Progenitor cell of endocrine pancreas (in vitro differentiated cells): ENCODE measurements around the gene SRGAP1. TPM values are rescaled to one million over a fixed set of nuclear protein-coding genes. Genes with fewer than 3 reads are reported as not detected.
A peak's percentile ranks its signal among the peaks of the same experiment; 100 is the strongest.

Source experiments
- DNase-seq: peaks from one replicate; pipeline ENCODE4 v3.0.0; 2021; ENCODE audit warnings: low spot score; ENCODE audit not compliant: unreplicated experiment
- H3K27ac Mint-ChIP-seq: 2 replicates; pipeline ENCODE4 v1.8.0; 2021; ENCODE audit warnings: mild to moderate bottlenecking, moderate library complexity, mixed read lengths
- H3K27me3 Mint-ChIP-seq: 2 replicates; pipeline ENCODE4 v1.8.0; 2021; ENCODE audit warnings: mixed read lengths
- H3K36me3 Mint-ChIP-seq: 2 replicates; pipeline ENCODE4 v1.8.0; 2022; ENCODE audit warnings: mixed read lengths; ENCODE audit not compliant: insufficient read depth
- H3K4me1 Mint-ChIP-seq: 2 replicates; pipeline ENCODE4 v1.8.0; 2021; ENCODE audit warnings: low read depth, mixed read lengths
- H3K4me3 Mint-ChIP-seq: 2 replicates; pipeline ENCODE4 v1.8.0; 2021; ENCODE audit warnings: low read depth, mild to moderate bottlenecking, moderate library complexity, mixed read lengths
- H3K9me3 Mint-ChIP-seq: 2 replicates; pipeline ENCODE4 v1.8.0; 2021; ENCODE audit warnings: low read depth, mixed read lengths
- total RNA-seq: library from RNA; stranded (reverse); gene quantifications from 2 replicates; pipeline ENCODE4 v1.2.1, GENCODE V29; 2021
- TF ChIP-seq, protein P1 (sequence below): fragments of 200-600 bp; sonication (generic); IDR thresholded peaks from one replicate; pipeline ENCODE4 v1.5.0; 2021; ENCODE audit warnings: antibody characterized with exemption, mild to moderate bottlenecking; ENCODE audit not compliant: unreplicated experiment

The SRGAP1 gene
- total RNA-seq, 1 donor from 2014 or later = 23.1 TPM

GRCh38 chr12:63897931-63898330 lies 53.4 kb downstream of the SRGAP1 start:
- Mint-ChIP-seq H3K4me3 (no peak overlapping the region), H3K27me3 (no peaks in the 10 kb centered on the region), H3K9me3 (no peaks in the 10 kb centered on the region), H3K27ac (peak overlapping the region; percentile 60), H3K36me3 (no peaks in the 10 kb centered on the region), H3K4me1 (peaks cover 17% of the 10 kb centered on the region)
- no peak for DNase-seq
- TF ChIP-seq, protein P1, sequence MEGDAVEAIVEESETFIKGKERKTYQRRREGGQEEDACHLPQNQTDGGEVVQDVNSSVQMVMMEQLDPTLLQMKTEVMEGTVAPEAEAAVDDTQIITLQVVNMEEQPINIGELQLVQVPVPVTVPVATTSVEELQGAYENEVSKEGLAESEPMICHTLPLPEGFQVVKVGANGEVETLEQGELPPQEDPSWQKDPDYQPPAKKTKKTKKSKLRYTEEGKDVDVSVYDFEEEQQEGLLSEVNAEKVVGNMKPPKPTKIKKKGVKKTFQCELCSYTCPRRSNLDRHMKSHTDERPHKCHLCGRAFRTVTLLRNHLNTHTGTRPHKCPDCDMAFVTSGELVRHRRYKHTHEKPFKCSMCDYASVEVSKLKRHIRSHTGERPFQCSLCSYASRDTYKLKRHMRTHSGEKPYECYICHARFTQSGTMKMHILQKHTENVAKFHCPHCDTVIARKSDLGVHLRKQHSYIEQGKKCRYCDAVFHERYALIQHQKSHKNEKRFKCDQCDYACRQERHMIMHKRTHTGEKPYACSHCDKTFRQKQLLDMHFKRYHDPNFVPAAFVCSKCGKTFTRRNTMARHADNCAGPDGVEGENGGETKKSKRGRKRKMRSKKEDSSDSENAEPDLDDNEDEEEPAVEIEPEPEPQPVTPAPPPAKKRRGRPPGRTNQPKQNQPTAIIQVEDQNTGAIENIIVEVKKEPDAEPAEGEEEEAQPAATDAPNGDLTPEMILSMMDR = no peak

DNA sequence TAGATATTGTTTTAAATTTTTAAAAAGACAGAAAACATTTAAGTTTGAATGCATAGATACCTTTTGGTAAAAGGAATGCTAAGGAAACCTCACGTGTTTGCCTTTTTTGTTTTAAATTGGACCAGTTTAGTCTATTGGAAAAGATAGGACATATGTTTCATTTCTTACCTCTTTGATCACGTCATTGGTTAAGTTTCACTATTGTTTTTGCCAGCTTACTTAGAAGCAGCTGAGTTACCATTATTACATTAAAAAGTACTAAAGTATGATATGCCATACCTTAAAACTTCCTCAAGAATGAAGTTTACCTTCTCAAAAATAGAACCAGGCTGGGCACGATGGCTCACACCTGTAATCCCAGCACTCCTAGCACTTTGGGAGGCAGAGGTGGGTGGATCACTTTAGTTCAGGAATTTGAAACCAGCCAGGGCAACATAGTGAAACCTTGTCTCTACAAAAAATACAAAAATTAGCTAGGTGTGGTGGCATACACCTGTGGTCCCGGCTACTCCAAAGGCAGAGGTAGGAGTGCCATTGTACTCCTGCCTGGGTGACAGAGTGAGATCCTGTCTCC lies 54.4 kb downstream of the SRGAP1 start:
- Mint-ChIP-seq H3K36me3 (no peaks in the 10 kb centered on the region), H3K9me3 (no peaks in the 10 kb centered on the region), H3K4me1 (peaks cover 17% of the 10 kb centered on the region), H3K27ac (no peak overlapping the region), H3K27me3 (no peaks in the 10 kb centered on the region), H3K4me3 (no peak overlapping the region)
- no peak for DNase-seq
- TF ChIP-seq, protein P1 = no peak

GRCh38 chr12:63899396-63899795 lies 54.9 kb downstream of the SRGAP1 start:
- Mint-ChIP-seq H3K36me3 (no peaks in the 10 kb centered on the region), H3K4me3 (no peak overlapping the region), H3K9me3 (peaks cover 3% of the 10 kb centered on the region), H3K4me1 (peaks cover 20% of the 10 kb centered on the region), H3K27ac (no peak overlapping the region), H3K27me3 (no peaks in the 10 kb centered on the region)
- no peak for DNase-seq
- TF ChIP-seq, protein P1 = no peak

- DNase-seq = no peak
- H3K4me1 Mint-ChIP-seq = peaks cover 20% of the 10 kb centered on the region
- H3K27me3 Mint-ChIP-seq = no peaks in the 10 kb centered on the region
- TF ChIP-seq, protein P1 = no peak
- no peaks in the 10 kb centered on the region for H3K36me3 Mint-ChIP-seq
- H3K27ac Mint-ChIP-seq = peak overlapping the region; percentile 88
- peaks cover 7% of the 10 kb centered on the region for H3K9me3 Mint-ChIP-seq
- H3K4me3 Mint-ChIP-seq = no peak overlapping the region
Measured at GRCh38 chr12:63900922-63901793, 56.7 kb downstream of the SRGAP1 start.

DNA sequence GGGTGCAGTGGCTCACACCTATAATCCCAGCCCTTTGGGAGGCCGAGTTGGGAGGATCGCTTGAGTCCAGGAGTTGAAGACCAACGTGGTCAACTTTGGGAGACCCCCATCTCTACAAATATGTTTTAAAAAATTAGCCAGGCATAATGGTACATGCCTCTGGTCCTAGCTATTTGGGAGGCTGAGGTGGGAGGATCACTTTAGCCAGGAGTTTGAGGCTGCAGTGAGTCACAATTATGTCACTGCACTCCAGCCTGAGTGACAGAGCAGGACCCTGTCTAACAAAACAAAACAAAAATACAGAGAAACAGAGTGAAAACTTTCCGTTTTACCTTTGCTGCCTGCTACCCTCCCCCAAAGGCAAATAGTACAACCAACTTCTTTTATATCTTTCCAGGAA lies 60.2 kb downstream of the SRGAP1 start:
- H3K9me3 Mint-ChIP-seq = peaks cover 10% of the 10 kb centered on the region
- H3K27ac Mint-ChIP-seq = no peak overlapping the region
- no peak for DNase-seq
- TF ChIP-seq, protein P1 = no peak
- H3K36me3 Mint-ChIP-seq = peaks cover 2% of the 10 kb centered on the region
- H3K4me3 Mint-ChIP-seq = no peak overlapping the region
- no peaks in the 10 kb centered on the region for H3K27me3 Mint-ChIP-seq
- peaks cover 14% of the 10 kb centered on the region for H3K4me1 Mint-ChIP-seq
